ENCODE data around the gene BPIFB6.

BPIFB6 gene

GRCh38 chr20:33015700-33016580 lies 15.5 kb upstream of the BPIFB6 start:
- no peak for DNase-seq (ENCODE audit: low spot score)
- FAIRE-seq, result no peak

GRCh38 chr20:33016581-33017109 lies 14.8 kb upstream of the BPIFB6 start:
- FAIRE-seq (no peak), DNase-seq (ENCODE audit: low spot score) (no peak)

- FAIRE-seq (peak; percentile 5), DNase-seq (ENCODE audit: low spot score) (no peak)
These were observed 13.9 kb upstream of the BPIFB6 start for GRCh38 chr20:33017542-33017941.

- FAIRE-seq, result no peak
- no peak for DNase-seq (ENCODE audit: low spot score)
These were observed 13.1 kb upstream of the BPIFB6 start for GRCh38 chr20:33018169-33018931.

GRCh38 chr20:33019465-33020277 lies 11.8 kb upstream of the BPIFB6 start:
- no peak for FAIRE-seq
- DNase-seq (ENCODE audit: low spot score), result no peak

- FAIRE-seq (no peak), DNase-seq (ENCODE audit: low spot score) (no peak)
These were observed 10.9 kb upstream of the BPIFB6 start for GRCh38 chr20:33020278-33021161.

- no peak for FAIRE-seq
- no peak for DNase-seq (ENCODE audit: low spot score)
These were observed 9.6 kb upstream of the BPIFB6 start for GRCh38 chr20:33021879-33022278.

- FAIRE-seq (no peak), DNase-seq (ENCODE audit: low spot score) (no peak)
These were observed 9.2 kb upstream of the BPIFB6 start for GRCh38 chr20:33022289-33022688.

GRCh38 chr20:33022694-33023438 lies 8.6 kb upstream of the BPIFB6 start:
- FAIRE-seq (no peak), DNase-seq (ENCODE audit: low spot score) (no peak)

- FAIRE-seq (no peak), DNase-seq (ENCODE audit: low spot score) (no peak)
These were observed 7.8 kb upstream of the BPIFB6 start for GRCh38 chr20:33023439-33024242.

GRCh38 chr20:33024243-33024560 lies 7.2 kb upstream of the BPIFB6 start:
- DNase-seq (ENCODE audit: low spot score), result no peak
- FAIRE-seq, result no peak

- peak; percentile 67 for FAIRE-seq
These were observed 6.7 kb upstream of the BPIFB6 start for GRCh38 chr20:33024609-33025317.

GRCh38 chr20:33025318-33025876 lies 6.1 kb upstream of the BPIFB6 start:
- FAIRE-seq (peak; percentile 20), DNase-seq (ENCODE audit: low spot score) (no peak)

More at GRCh38 chr20:33024609-33025317, 6.7 kb upstream of the BPIFB6 start:
- no peak for DNase-seq (ENCODE audit: low spot score)

GRCh38 chr20:33026072-33026778 lies 5.2 kb upstream of the BPIFB6 start:
- FAIRE-seq, result no peak
- DNase-seq (ENCODE audit: low spot score), result no peak

GRCh38 chr20:33026779-33027759 lies 4.4 kb upstream of the BPIFB6 start:
- no peak for FAIRE-seq
- no peak for DNase-seq (ENCODE audit: low spot score)
